Stomach (tissue), 19 donors: ENCODE measurements around the gene RUFY3. TPM values are rescaled to one million over a fixed set of nuclear protein-coding genes. Genes with fewer than 3 reads are reported as not detected.

ENCODE experiments used
- DNase-seq, 2 donors: peaks; one replicate each; pipeline versions ENCODE4 v3.0.0 to v3.0.0-alpha.2; 2013 to 2019
- H3K27ac ChIP-seq, 5 donors: fragments of 200-600 bp in 4 of 5; sonication (generic) in 4 of 5; one replicate each; pipeline ENCODE4 v1.5.1; 2013 to 2019; ENCODE audit warnings: mild to moderate bottlenecking in 1 of 5, moderate library complexity in 1 of 5
- H3K27me3 ChIP-seq, 3 donors: fragments of 200-600 bp; sonication (generic); one replicate each; pipeline ENCODE4 v1.5.1; 2017 to 2019; ENCODE audit warnings: mixed run types in 1 of 3
- H3K36me3 ChIP-seq, 4 donors: fragments of 200-600 bp; sonication (generic); 1 replicate in 3 of 4; 2 replicates in 1 of 4; pipeline ENCODE4 v1.5.1; 2016 to 2019
- H3K4me1 ChIP-seq, 4 donors: fragments of 200-600 bp; sonication (generic); one replicate each; pipeline ENCODE4 v1.5.1; 2016 to 2019
- H3K4me3 ChIP-seq, 4 donors: fragments of 200-600 bp; sonication (generic) in 3 of 4; one replicate each; pipeline ENCODE4 v1.5.1; 2016 to 2019; ENCODE audit warnings: mild to moderate bottlenecking in 1 of 4
- H3K9me3 ChIP-seq, 4 donors: fragments of 200-600 bp; sonication (generic); one replicate each; pipeline ENCODE4 v1.5.1; 2016 to 2019
- EP300 ChIP-seq: sonication (generic); formaldehyde crosslinking; IDR thresholded peaks from one replicate; pipeline ENCODE4 v1.6.1; 2017; ENCODE audit warnings: antibody characterized with exemption
- POLR2A ChIP-seq, 4 donors: fragments of 450-650 bp; IDR thresholded peaks; one replicate each; pipeline ENCODE4 v1.6.1; 2016; ENCODE audit warnings: antibody characterized with exemption in 4 of 4, control low read depth in 2 of 4, mild to moderate bottlenecking in 1 of 4, moderate library complexity in 1 of 4
- POLR2AphosphoS5 ChIP-seq, 3 donors: sonication (generic); formaldehyde crosslinking; IDR thresholded peaks; one replicate each; pipeline ENCODE4 v1.6.1; 2016; ENCODE audit warnings: antibody characterized with exemption in 3 of 3
- WGBS, 5 donors: extraction: QIAGEN DNeasy Blood & Tissue Kit in 3 of 5; methylation state at CpG; one replicate each; pipeline versions ENCODE4 v1.1.5 to v1.1.7; 2013 to 2018; 5-methylcytosine and 5-hydroxymethylcytosine counted together
- intact Hi-C: fragments of 100-400 bp; cut with DNase I; formaldehyde crosslinking; loops from one replicate; pipeline ENCODE4 v1.15.1; 2023; ENCODE audit warnings: low total_unique reads
- long read RNA-seq, 10 donors: transcript quantifications; one replicate each; lab custom pipeline, GENCODE V29; 2026
- polyA plus RNA-seq, 3 donors: library from polyadenylated mRNA; stranded (reverse); fragments of 200-250 nt; gene quantifications; one replicate each; pipeline ENCODE4 v1.2.3, GENCODE V29; 2013
- total RNA-seq, 5 donors: library from RNA; depleted of rRNA; stranded (reverse); fragments of >200 nt; gene quantifications; one replicate each; pipeline versions ENCODE4 v1.1.0 to v1.2.3, GENCODE V29; 2014 to 2016
- TF ChIP-seq, protein P1 (sequence below), 7 experiments: fragments of 450-650 bp in 4 of 7; fragments of 200-600 bp in 3 of 7; sonication (generic) in 3 of 7; IDR thresholded peaks; one replicate each; pipeline ENCODE4 v1.5.1; 2016 to 2019; ENCODE audit warnings: antibody characterized with exemption in 7 of 7, control low read depth in 2 of 7, mild to moderate bottlenecking in 1 of 7
- donor health status: healthy with polysubstance abuse.
- donor health status: Bipolar disorder and iron deficiency.
- donor health status: healthy.

Gene RUFY3, protein sequence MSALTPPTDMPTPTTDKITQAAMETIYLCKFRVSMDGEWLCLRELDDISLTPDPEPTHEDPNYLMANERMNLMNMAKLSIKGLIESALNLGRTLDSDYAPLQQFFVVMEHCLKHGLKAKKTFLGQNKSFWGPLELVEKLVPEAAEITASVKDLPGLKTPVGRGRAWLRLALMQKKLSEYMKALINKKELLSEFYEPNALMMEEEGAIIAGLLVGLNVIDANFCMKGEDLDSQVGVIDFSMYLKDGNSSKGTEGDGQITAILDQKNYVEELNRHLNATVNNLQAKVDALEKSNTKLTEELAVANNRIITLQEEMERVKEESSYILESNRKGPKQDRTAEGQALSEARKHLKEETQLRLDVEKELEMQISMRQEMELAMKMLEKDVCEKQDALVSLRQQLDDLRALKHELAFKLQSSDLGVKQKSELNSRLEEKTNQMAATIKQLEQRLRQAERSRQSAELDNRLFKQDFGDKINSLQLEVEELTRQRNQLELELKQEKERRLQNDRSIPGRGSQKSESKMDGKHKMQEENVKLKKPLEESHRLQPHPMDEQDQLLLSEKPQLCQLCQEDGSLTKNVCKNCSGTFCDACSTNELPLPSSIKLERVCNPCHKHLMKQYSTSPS
- total RNA-seq, result 100 to 1,000 TPM in 2 of 5 donors, 10 to 100 TPM in 3; 39.7 to 120 (median 94.5) TPM
- polyA plus RNA-seq, result 10 to 100 TPM; 13.2 to 20.4 (median 14.4) TPM
- long read RNA-seq, donor 1, partial matches to known transcripts, result 0 of 1 reads
- long read RNA-seq, donor 1, other reads (novel, unspliced or antisense), result 0 of 1 reads
- long read RNA-seq, donor 2, full-length matches to known transcripts, result 7 of 7 reads
- long read RNA-seq, donor 2, partial matches to known transcripts, result 0 of 7 reads
- long read RNA-seq, donor 2, other reads (novel, unspliced or antisense), result 0 of 7 reads
- long read RNA-seq, donor 3, partial matches to known transcripts, result 32 of 32 reads
- long read RNA-seq, donor 3, other reads (novel, unspliced or antisense), result 0 of 32 reads
- long read RNA-seq, donor 4, result 0 reads
- long read RNA-seq, donor 5, full-length matches to known transcripts, result 4 of 4 reads
- long read RNA-seq, donor 5, partial matches to known transcripts, result 0 of 4 reads
- long read RNA-seq, donor 5, other reads (novel, unspliced or antisense), result 0 of 4 reads
- long read RNA-seq, donor 6, result 0 reads
- long read RNA-seq, donor 7, result 0 reads
- long read RNA-seq, donor 8, partial matches to known transcripts, result 33 of 36 reads
- long read RNA-seq, donor 8, other reads (novel, unspliced or antisense), result 0 of 36 reads
- long read RNA-seq, donor 9, partial matches to known transcripts, result 0 of 3 reads
- long read RNA-seq, donor 9, other reads (novel, unspliced or antisense), result 0 of 3 reads
- long read RNA-seq, donor 10, partial matches to known transcripts, result 6 of 14 reads
- long read RNA-seq, donor 10, other reads (novel, unspliced or antisense), result 8 of 14 reads

DNA sequence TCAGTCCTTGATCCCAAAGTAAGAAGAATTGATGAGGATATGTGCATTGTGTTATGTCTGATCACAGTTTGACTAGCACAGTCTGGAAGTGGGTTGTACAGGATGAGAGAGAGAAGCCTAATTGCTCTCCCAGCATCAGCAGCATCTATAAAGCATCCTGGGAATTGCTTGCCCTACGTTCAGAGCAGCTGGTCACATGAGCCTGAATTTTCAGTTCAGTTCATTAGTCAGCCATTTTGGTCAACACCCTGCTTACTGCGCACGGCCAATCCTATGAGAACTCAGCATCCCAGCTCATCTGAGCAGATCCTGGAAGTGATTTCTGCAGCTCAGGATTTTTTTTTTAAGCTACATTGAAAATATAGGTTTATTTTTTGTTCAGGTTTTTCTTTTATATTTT is at the start of gene RUFY3:
RUFY3 (plus strand) TSS at position 218 of the 400 bp plus-strand sequence. CDS start 610 bp downstream, outside the sequence.
- 31 to 64% (median 57%) methylated on average over 3 of the region's 3 CpGs for WGBS, 5 donors
- DNase-seq, result peak in 1 of 2 donors; percentile 84

DNA sequence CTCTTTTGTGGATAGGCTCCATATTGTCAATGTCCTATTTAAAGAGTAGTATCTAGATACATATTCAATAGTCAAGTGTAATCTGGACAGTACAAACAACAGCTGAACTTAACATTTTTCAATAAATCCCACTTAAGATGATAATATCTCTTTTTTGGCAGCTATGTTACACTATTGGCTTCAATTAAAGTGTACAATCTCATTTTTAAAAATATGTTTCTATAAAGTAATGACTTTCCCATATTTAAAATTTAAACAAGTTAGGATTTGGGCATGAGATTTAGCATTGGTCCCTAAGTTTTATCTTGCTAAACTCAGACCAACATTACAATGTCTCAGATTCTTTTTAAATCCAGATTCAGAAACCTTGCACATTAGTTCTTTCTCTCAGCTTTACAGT is 47.6 kb upstream of the RUFY3 start:
- TF ChIP-seq POLR2A (IDR thresholded peaks at IDR 0.05), result no peak
- TF ChIP-seq EP300, result no peak
- TF ChIP-seq, protein P1, sequence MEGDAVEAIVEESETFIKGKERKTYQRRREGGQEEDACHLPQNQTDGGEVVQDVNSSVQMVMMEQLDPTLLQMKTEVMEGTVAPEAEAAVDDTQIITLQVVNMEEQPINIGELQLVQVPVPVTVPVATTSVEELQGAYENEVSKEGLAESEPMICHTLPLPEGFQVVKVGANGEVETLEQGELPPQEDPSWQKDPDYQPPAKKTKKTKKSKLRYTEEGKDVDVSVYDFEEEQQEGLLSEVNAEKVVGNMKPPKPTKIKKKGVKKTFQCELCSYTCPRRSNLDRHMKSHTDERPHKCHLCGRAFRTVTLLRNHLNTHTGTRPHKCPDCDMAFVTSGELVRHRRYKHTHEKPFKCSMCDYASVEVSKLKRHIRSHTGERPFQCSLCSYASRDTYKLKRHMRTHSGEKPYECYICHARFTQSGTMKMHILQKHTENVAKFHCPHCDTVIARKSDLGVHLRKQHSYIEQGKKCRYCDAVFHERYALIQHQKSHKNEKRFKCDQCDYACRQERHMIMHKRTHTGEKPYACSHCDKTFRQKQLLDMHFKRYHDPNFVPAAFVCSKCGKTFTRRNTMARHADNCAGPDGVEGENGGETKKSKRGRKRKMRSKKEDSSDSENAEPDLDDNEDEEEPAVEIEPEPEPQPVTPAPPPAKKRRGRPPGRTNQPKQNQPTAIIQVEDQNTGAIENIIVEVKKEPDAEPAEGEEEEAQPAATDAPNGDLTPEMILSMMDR (IDR thresholded peaks at IDR 0.05), result no peak
- no peak for TF ChIP-seq POLR2AphosphoS5 (IDR thresholded peaks at IDR 0.05)
- no peak for DNase-seq
- intact Hi-C loops, result no loop called here
- Histone ChIP-seq H3K27me3 (no peaks in the 10 kb centered on the region), H3K4me1 (no peaks in the 10 kb centered on the region), H3K4me3 (no peak overlapping the region), H3K36me3 (no peaks in the 10 kb centered on the region), H3K9me3 (no peaks in the 10 kb centered on the region), H3K27ac (no peak overlapping the region)

More for the DNA sequence above, at the start of gene RUFY3:
- Histone ChIP-seq H3K27ac (peak within 1 kb of the TSS in 4 of 5 donors; percentile 51 to 69 (median 66)), H3K27me3 (no peaks in the 10 kb centered on the region), H3K4me3 (peak within 1 kb of the TSS; percentile 30 to 37 (median 36)), H3K9me3 (no peaks in the 10 kb centered on the region), H3K36me3 (peaks cover 0 to 7% (median 3%) of the 10 kb centered on the region in 4 donors), H3K4me1 (peaks cover 0 to 39% (median 14%) of the 10 kb centered on the region in 4 donors)
- TF ChIP-seq, protein P1 (IDR thresholded peaks at IDR 0.05), result no peak
- TF ChIP-seq POLR2A (IDR thresholded peaks at IDR 0.05) (no peak), EP300 (no peak), POLR2AphosphoS5 (IDR thresholded peaks at IDR 0.05) (peak in 2 of 3 donors; percentile 4 to 53)
- intact Hi-C loops, result no loop called here

DNA sequence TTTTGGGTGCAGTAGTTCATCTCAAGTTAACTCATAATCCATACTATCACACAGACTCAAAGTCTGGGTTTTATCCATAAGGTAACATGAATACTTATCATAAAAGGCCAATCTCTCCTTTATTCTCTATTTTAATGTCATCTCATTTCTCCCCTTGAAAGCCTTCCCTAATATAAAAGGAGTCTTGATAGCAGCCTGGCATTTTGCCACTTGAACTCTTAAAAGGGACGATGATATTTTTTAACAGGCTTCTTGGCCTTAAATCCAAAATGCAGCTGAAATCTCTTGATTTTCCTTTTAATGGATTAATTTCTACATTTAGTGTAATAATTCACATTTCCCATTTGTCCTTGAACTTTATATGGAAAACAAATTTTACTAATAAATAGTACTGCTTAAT is 47.0 kb upstream of the RUFY3 start:
- Histone ChIP-seq H3K4me3 (no peak overlapping the region), H3K27ac (no peak overlapping the region), H3K4me1 (no peaks in the 10 kb centered on the region), H3K36me3 (no peaks in the 10 kb centered on the region), H3K27me3 (no peaks in the 10 kb centered on the region), H3K9me3 (no peaks in the 10 kb centered on the region)
- DNase-seq, result no peak
- WGBS, 5 donors, result 28 to 56% (median 37%) methylated on average over 1 of the region's 1 CpG
- TF ChIP-seq EP300, result no peak
- TF ChIP-seq POLR2AphosphoS5 (IDR thresholded peaks at IDR 0.05), result no peak
- TF ChIP-seq, protein P1 (IDR thresholded peaks at IDR 0.05), result no peak
- no peak for TF ChIP-seq POLR2A (IDR thresholded peaks at IDR 0.05)
- intact Hi-C loops, result no loop called here
